H9 (cell line): ENCODE results near the gene ECE1. TPM values are rescaled to one million over a fixed set of nuclear protein-coding genes. Genes with fewer than 3 reads are reported as not detected.

Source experiments
- DNase-seq: peaks from one replicate; pipeline ENCODE4 v3.0.0-alpha.2; 2017
- H2AFZ ChIP-seq: one replicate; pipeline ENCODE4 v1.6.1; 2013; ENCODE audit warnings: mild to moderate bottlenecking, low read length, control low read depth, moderate library complexity
- H2AK5ac ChIP-seq: 2 replicates; pipeline ENCODE4 v1.6.1; 2013; ENCODE audit warnings: low read length, control low read depth, mixed read lengths; ENCODE audit not compliant: insufficient read length
- H2BK120ac ChIP-seq: one replicate; pipeline ENCODE4 v1.6.1; 2013; ENCODE audit warnings: low read depth, mild to moderate bottlenecking, low read length, control low read depth, inconsistent platforms; ENCODE audit not compliant: poor library complexity, severe bottlenecking
- H2BK12ac ChIP-seq: 2 replicates; pipeline ENCODE4 v1.6.1; 2013; ENCODE audit warnings: low read length, control low read depth, mixed read lengths, low read depth; ENCODE audit not compliant: insufficient read length
- H2BK15ac ChIP-seq: 2 replicates; pipeline ENCODE4 v1.6.1; 2013; ENCODE audit warnings: low read depth, low read length, control low read depth
- H2BK20ac ChIP-seq: one replicate; pipeline ENCODE4 v1.6.1; 2013; ENCODE audit warnings: low read depth, mild to moderate bottlenecking, low read length, control low read depth, inconsistent platforms; ENCODE audit not compliant: poor library complexity, severe bottlenecking
- H2BK5ac ChIP-seq: 2 replicates; pipeline ENCODE4 v1.6.1; 2013; ENCODE audit warnings: low read length, control low read depth, mixed read lengths; ENCODE audit not compliant: insufficient read length
- H3K14ac ChIP-seq: 2 replicates; pipeline ENCODE4 v1.6.1; 2013; ENCODE audit warnings: low read length, control low read depth; ENCODE audit not compliant: insufficient read depth
- H3K18ac ChIP-seq: 2 replicates; pipeline ENCODE4 v1.6.1; 2013; ENCODE audit warnings: low read depth, mild to moderate bottlenecking, mixed read lengths, low read length, control low read depth; ENCODE audit not compliant: insufficient read length
- H3K23ac ChIP-seq: 2 replicates; pipeline ENCODE4 v1.6.1; 2013; ENCODE audit warnings: low read length, control low read depth, mixed read lengths, low read depth; ENCODE audit not compliant: insufficient read length
- H3K23me2 ChIP-seq: 2 replicates; pipeline ENCODE4 v1.6.1; 2013; ENCODE audit warnings: low read depth, mild to moderate bottlenecking, mixed read lengths, low read length, control low read depth; ENCODE audit not compliant: insufficient read length, poor library complexity, severe bottlenecking
- H3K27ac ChIP-seq: 2 replicates; pipeline ENCODE4 v1.5.1; 2013; ENCODE audit warnings: low read length, control low read depth, mixed read lengths, low read depth; ENCODE audit not compliant: insufficient read length
- H3K27me3 ChIP-seq: 2 replicates; pipeline ENCODE4 v1.6.1; 2013; ENCODE audit warnings: low read length, control low read depth, inconsistent platforms; ENCODE audit not compliant: insufficient read depth
- H3K4ac ChIP-seq: 2 replicates; pipeline ENCODE4 v1.6.1; 2013; ENCODE audit warnings: low read depth, mild to moderate bottlenecking, control low read depth, inconsistent platforms, low read length, moderate library complexity
- H3K4me1 ChIP-seq: 2 replicates; pipeline ENCODE4 v1.6.1; 2013; ENCODE audit warnings: low read length, control low read depth, inconsistent platforms; ENCODE audit not compliant: insufficient read depth
- H3K4me2 ChIP-seq: 2 replicates; pipeline ENCODE4 v1.6.1; 2013; ENCODE audit warnings: low read length, control low read depth, mixed read lengths; ENCODE audit not compliant: insufficient read length, insufficient read depth
- H3K56ac ChIP-seq: 2 replicates; pipeline ENCODE4 v1.6.1; 2013; ENCODE audit warnings: low read depth, mild to moderate bottlenecking, mixed read lengths, low read length, control low read depth; ENCODE audit not compliant: insufficient read length
- H3K79me1 ChIP-seq: 2 replicates; pipeline ENCODE4 v1.6.1; 2013; ENCODE audit warnings: low read depth, mild to moderate bottlenecking, moderate library complexity, low read length, control low read depth, inconsistent platforms; ENCODE audit not compliant: insufficient read depth, poor library complexity, severe bottlenecking
- H3K79me2 ChIP-seq: 2 replicates; pipeline ENCODE4 v1.6.1; 2013; ENCODE audit warnings: low read length, control low read depth, inconsistent platforms; ENCODE audit not compliant: insufficient read depth
- H3K9ac ChIP-seq: 2 replicates; pipeline ENCODE4 v1.6.1; 2013; ENCODE audit warnings: low read length, control low read depth, mixed read lengths; ENCODE audit not compliant: insufficient read length; ENCODE audit errors: extremely low read depth
- H3K9me3 ChIP-seq: one replicate; pipeline ENCODE4 v1.6.1; 2013; ENCODE audit warnings: low read depth, low read length, inconsistent platforms; ENCODE audit not compliant: control insufficient read depth
- H3T11ph ChIP-seq: one replicate; pipeline ENCODE4 v1.6.1; 2013; ENCODE audit warnings: mild to moderate bottlenecking, low read length, control low read depth, inconsistent platforms
- H4K20me1 ChIP-seq: one replicate; pipeline ENCODE4 v1.6.1; 2013; ENCODE audit not compliant: control insufficient read depth, insufficient read length, insufficient read depth
- H4K5ac ChIP-seq: 2 replicates; pipeline ENCODE4 v1.6.1; 2013; ENCODE audit warnings: low read depth, mild to moderate bottlenecking, mixed read lengths, low read length, control low read depth; ENCODE audit not compliant: insufficient read length
- H4K8ac ChIP-seq: replicated peaks from 2 replicates; pipeline ENCODE4 v1.6.1; 2013; ENCODE audit warnings: low read length, control low read depth, mixed read lengths, low read depth; ENCODE audit not compliant: insufficient read length
- H4K91ac ChIP-seq: 2 replicates; pipeline ENCODE4 v1.6.1; 2013; ENCODE audit warnings: low read depth, mild to moderate bottlenecking, moderate library complexity, mixed read lengths, low read length, control low read depth; ENCODE audit not compliant: insufficient read length
- H3K27ac Mint-ChIP-seq, 3 experiments: 2 replicates in 2 of 3; 3 replicates in 1 of 3; pipeline ENCODE4 v1.8.0; 2020 to 2021; ENCODE audit warnings: mixed read lengths in 3 of 3, mild to moderate bottlenecking in 1 of 3, moderate library complexity in 1 of 3
- H3K27me3 Mint-ChIP-seq: 2 replicates; pipeline ENCODE4 v1.8.0; 2021; ENCODE audit warnings: low read depth, mild to moderate bottlenecking, moderate library complexity, mixed read lengths
- H3K36me3 Mint-ChIP-seq, 3 experiments: 2 replicates in 2 of 3; 3 replicates in 1 of 3; pipeline ENCODE4 v1.8.0; 2020 to 2021; ENCODE audit warnings: low read depth in 3 of 3, mixed read lengths in 3 of 3; ENCODE audit not compliant: insufficient read depth in 1 of 3
- H3K4me1 Mint-ChIP-seq, 2 experiments: 2 replicates each; pipeline ENCODE4 v1.8.0; 2020; ENCODE audit warnings: mixed read lengths in 2 of 2
- H3K4me3 Mint-ChIP-seq, 2 experiments: 2 replicates in 1 of 2; 3 replicates in 1 of 2; pipeline ENCODE4 v1.8.0; 2020 to 2021; ENCODE audit warnings: mild to moderate bottlenecking in 2 of 2, mixed read lengths in 2 of 2, moderate library complexity in 1 of 2
- H3K9me3 Mint-ChIP-seq, 2 experiments: 2 replicates in 1 of 2; 3 replicates in 1 of 2; pipeline ENCODE4 v1.8.0; 2020; ENCODE audit warnings: mild to moderate bottlenecking in 2 of 2, mixed read lengths in 2 of 2, moderate library complexity in 1 of 2
- CTCF ChIP-seq: fragments of 200-600 bp; sonication (generic); conservative IDR thresholded peaks from 3 replicates; pipeline ENCODE4 v1.8.0; 2021; ENCODE audit warnings: antibody characterized with exemption, mild to moderate bottlenecking
- WGBS: extraction: QIAGEN DNeasy Blood & Tissue Kit; methylation state at CpG from one replicate; pipeline ENCODE4 v1.1.7; 2013; ENCODE audit warnings: missing lambda C conversion rate, low lambda C conversion rate, mixed read lengths; ENCODE audit not compliant: insufficient read length; ENCODE audit errors: extremely low coverage; 5-methylcytosine and 5-hydroxymethylcytosine counted together
- total RNA-seq: library from RNA; stranded (reverse); gene quantifications from 2 replicates; pipeline ENCODE4 v1.2.1, GENCODE V29; 2021

The ECE1 gene
- total RNA-seq, 1 experiment from 2014 or later: 31.1 TPM

GRCh38 chr1:21188235-21188634 is 102.0 kb downstream of the ECE1 start:
- H3K4ac ChIP-seq: no peak overlapping the region
- no peak overlapping the region for H2BK20ac ChIP-seq
- H3K27me3 ChIP-seq: peaks cover 61% of the 10 kb centered on the region
- H3K79me1 ChIP-seq: no peaks in the 10 kb centered on the region
- no peak overlapping the region for H2BK12ac ChIP-seq
- no peak overlapping the region for H3K14ac ChIP-seq
- Mint-ChIP-seq H3K4me3 (no peak overlapping the region), H3K36me3 (no peaks in the 10 kb centered on the region), H3K27me3 (peaks cover 97% of the 10 kb centered on the region), H3K9me3 (peaks cover 1 to 6% of the 10 kb centered on the region in 2 experiments; a peak in 2 of 5 replicates), H3K27ac (no peak overlapping the region), H3K4me1 (no peaks in the 10 kb centered on the region)
- H3K27ac ChIP-seq: no peak overlapping the region
- H3K4me1 ChIP-seq: no peaks in the 10 kb centered on the region
- no peak for TF ChIP-seq CTCF
- H2AK5ac ChIP-seq: no peak overlapping the region
- H2AFZ ChIP-seq: no peak overlapping the region
- no CpG with 5 or more reads among the region's 3 CpGs for WGBS
- H3K9ac ChIP-seq: no peak overlapping the region
- H4K20me1 ChIP-seq: no peaks in the 10 kb centered on the region
- no peak overlapping the region for H2BK5ac ChIP-seq
- no peaks in the 10 kb centered on the region for H3K23me2 ChIP-seq
- no peak overlapping the region for H3K4me2 ChIP-seq
- DNase-seq: no peak
- no peak overlapping the region for H3T11ph ChIP-seq
- H3K23ac ChIP-seq: no peak overlapping the region
- H4K8ac ChIP-seq: no peak overlapping the region
- no peaks in the 10 kb centered on the region for H3K79me2 ChIP-seq
- no peaks in the 10 kb centered on the region for H3K9me3 ChIP-seq
- no peak overlapping the region for H3K56ac ChIP-seq
- H2BK120ac ChIP-seq: no peak overlapping the region
- H3K18ac ChIP-seq: no peak overlapping the region
- no peak overlapping the region for H4K91ac ChIP-seq
- H2BK15ac ChIP-seq: no peak overlapping the region
- H4K5ac ChIP-seq: no peak overlapping the region
